HFFc6 (cell line): ENCODE results near the gene FAM24B. TPM values are rescaled to one million over a fixed set of nuclear protein-coding genes. Genes with fewer than 3 reads are reported as not detected.
"Not testable (repeated sequence)": the region's sequence is repeated elsewhere in the genome, so short reads cannot be mapped to it uniquely, and the experiment has no call there.

Source experiments
- DNase-seq: peaks from one replicate; pipeline ENCODE4 v3.0.0-alpha.2; 2018
- H3K27ac Mint-ChIP-seq: 2 replicates; pipeline ENCODE4 v1.8.0; 2020; ENCODE audit warnings: mild to moderate bottlenecking, mixed read lengths
- H3K27me3 Mint-ChIP-seq: 2 replicates; pipeline ENCODE4 v1.8.0; 2021; ENCODE audit warnings: mild to moderate bottlenecking, moderate library complexity, mixed read lengths; ENCODE audit not compliant: insufficient read depth
- H3K36me3 Mint-ChIP-seq: 2 replicates; pipeline ENCODE4 v1.8.0; 2021; ENCODE audit warnings: low read depth, mixed read lengths
- H3K4me1 Mint-ChIP-seq: 2 replicates; pipeline ENCODE4 v1.8.0; 2020; ENCODE audit warnings: low read depth, mixed read lengths
- H3K4me3 Mint-ChIP-seq: 2 replicates; pipeline ENCODE4 v1.8.0; 2020; ENCODE audit warnings: mild to moderate bottlenecking, moderate library complexity, mixed read lengths
- H3K9me3 Mint-ChIP-seq: 2 replicates; pipeline ENCODE4 v1.8.0; 2020; ENCODE audit warnings: mild to moderate bottlenecking, mixed read lengths
- CTCF ChIP-seq: fragments of 200-600 bp; sonication (generic); IDR thresholded peaks from 2 replicates; pipeline ENCODE4 v1.5.0; 2021; ENCODE audit warnings: antibody characterized with exemption, mild to moderate bottlenecking
- total RNA-seq, 6 experiments: library from RNA; stranded (reverse); fragmentation: NEBNext Ultra II Directional; extraction: Animal tissue kit (Norgen Biotek cat#: 25700); gene quantifications; 2 replicates in 1 of 6; 3 replicates in 5 of 6; pipeline ENCODE4 v1.2.3, GENCODE V29; 2021

FAM24B gene
- total RNA-seq, 6 experiments from 2014 or later, result 5.0 to 7.2 (median 6.3) TPM

DNA sequence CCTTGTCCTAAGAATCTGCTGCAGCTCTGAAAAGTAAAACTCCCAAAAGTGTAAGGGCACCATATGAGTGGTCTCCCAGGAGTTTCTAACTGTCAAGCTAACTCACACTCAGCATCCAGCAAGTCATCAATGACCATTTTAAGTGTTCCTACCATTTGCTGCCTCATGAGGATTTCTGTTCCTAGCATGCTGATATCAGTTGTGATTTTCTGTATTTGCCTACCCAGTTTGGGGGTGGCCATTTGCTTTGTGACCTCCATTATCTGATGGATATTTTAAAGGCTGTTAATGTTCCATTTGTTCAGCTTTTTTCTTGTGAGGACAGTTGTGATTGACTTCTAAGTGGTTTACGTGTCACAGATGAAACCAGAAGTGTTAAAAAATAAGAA, 2.9 kb downstream of the FAM24B start:
- peaks cover 62% of the 10 kb centered on the region for H3K4me1 Mint-ChIP-seq
- peaks cover 61% of the 10 kb centered on the region for H3K36me3 Mint-ChIP-seq
- H3K4me3 Mint-ChIP-seq, result no peak overlapping the region
- DNase-seq, result no peak
- TF ChIP-seq CTCF, result no peak
- peaks cover 6% of the 10 kb centered on the region for H3K9me3 Mint-ChIP-seq
- H3K27me3 Mint-ChIP-seq, result no peaks in the 10 kb centered on the region
- H3K27ac Mint-ChIP-seq, result no peak overlapping the region

GRCh38 chr10:122875843-122876466, 3.4 kb downstream of the FAM24B start:
- DNase-seq, result no peak
- H3K9me3 Mint-ChIP-seq, result peaks cover 6% of the 10 kb centered on the region
- no peak overlapping the region for H3K4me3 Mint-ChIP-seq
- H3K36me3 Mint-ChIP-seq, result peaks cover 62% of the 10 kb centered on the region
- H3K27ac Mint-ChIP-seq, result peak overlapping the region; percentile 57; the same call in 1 of the 2 replicates
- peaks cover 59% of the 10 kb centered on the region for H3K4me1 Mint-ChIP-seq
- no peaks in the 10 kb centered on the region for H3K27me3 Mint-ChIP-seq
- TF ChIP-seq CTCF, result no peak

- peaks cover 33% of the 10 kb centered on the region for H3K9me3 Mint-ChIP-seq
- H3K4me3 Mint-ChIP-seq, DNase-seq, H3K27me3 Mint-ChIP-seq, H3K27ac Mint-ChIP-seq: not testable (repeated sequence)
- H3K4me1 Mint-ChIP-seq, result peaks cover 30% of the 10 kb centered on the region
- H3K36me3 Mint-ChIP-seq, result peaks cover 77% of the 10 kb centered on the region
Measured at GRCh38 chr10:122871947-122872346, 7.4 kb downstream of the FAM24B start.

DNA sequence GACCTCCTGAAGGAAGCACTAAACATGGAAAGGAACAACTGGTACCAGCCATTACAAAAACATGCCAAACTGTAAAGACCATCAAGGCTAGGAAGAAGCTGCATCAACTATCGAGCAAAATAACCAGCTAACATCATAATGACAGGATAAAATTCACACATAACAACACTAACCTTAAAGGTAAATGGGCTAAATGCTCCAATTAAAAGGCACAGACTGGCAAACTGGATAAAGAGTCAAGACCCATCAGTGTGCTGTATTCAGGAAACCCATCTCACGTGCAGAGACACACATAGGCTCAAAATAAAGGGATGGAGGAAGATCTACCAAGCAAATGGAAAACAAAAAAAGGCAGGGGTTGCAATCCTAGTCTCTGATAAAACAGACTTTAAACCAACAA, 10.6 kb downstream of the FAM24B start:
- not testable (repeated sequence) for DNase-seq, H3K4me3 Mint-ChIP-seq, H3K27me3 Mint-ChIP-seq, H3K27ac Mint-ChIP-seq
- Mint-ChIP-seq H3K9me3 (peaks cover 40% of the 10 kb centered on the region), H3K4me1 (peaks cover 36% of the 10 kb centered on the region), H3K36me3 (peaks cover 58% of the 10 kb centered on the region)

DNA sequence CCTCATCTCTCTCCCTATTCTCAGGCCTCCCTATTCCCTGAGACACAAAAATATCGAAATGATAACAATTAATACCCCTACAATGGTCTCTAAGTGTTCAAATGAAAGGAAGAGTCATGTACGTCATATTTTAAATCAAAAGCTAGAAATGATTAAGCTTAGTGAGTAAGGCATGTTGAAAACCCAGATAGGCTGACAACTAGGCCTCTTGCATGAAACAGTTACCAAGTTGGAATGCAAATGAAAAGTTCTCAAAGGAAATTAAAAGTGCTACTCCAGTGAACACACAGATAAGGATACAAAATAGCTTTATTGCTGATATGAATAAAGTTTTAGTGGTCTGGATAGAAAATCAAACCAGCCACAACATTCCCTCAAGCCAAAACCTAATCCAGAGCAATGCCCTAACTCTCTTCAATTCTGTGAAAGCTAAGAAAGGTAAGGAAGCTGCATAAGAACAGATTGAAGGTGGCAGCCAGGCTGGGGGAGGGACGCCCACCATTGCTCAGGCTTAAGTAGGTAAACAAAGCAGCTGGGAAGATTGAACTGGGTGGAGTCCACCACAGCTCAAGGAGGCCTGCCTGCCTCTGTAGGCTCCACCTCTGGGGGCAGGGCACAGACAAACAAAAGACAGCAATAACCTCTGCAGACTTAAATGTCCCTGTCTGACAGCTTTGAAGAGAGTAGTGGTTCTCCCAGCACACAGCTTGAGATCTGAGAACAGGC, 12.5 kb downstream of the FAM24B start:
- peaks cover 36% of the 10 kb centered on the region for H3K9me3 Mint-ChIP-seq
- peak overlapping the region; percentile 89 for H3K27ac Mint-ChIP-seq
- H3K27me3 Mint-ChIP-seq, DNase-seq: not testable (repeated sequence)
- peak overlapping the region; percentile 19 for H3K4me3 Mint-ChIP-seq
- peaks cover 55% of the 10 kb centered on the region for H3K4me1 Mint-ChIP-seq
- peaks cover 43% of the 10 kb centered on the region for H3K36me3 Mint-ChIP-seq

DNA sequence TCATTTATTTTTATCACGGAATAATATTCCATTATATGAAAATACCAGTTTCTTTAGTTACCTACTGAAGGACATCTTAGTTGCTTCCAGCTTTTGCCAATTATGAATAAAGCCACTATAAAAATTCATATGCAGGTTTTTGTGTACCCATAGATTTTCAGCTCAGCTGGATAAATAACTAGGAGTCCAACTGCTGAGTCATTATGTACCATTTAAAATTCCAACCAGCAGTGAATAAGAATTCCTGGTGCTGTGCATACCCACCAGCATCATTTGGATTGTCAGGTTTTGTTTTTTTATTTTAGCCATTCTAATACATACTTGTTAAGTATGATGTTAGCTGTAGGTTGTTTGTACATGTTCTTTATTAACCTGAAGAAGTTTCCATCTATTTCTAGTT, 14.5 kb downstream of the FAM24B start:
- no peaks in the 10 kb centered on the region; the same call in 1 of the 2 replicates for H3K27me3 Mint-ChIP-seq
- H3K9me3 Mint-ChIP-seq, result peaks cover 30% of the 10 kb centered on the region
- peak overlapping the region; percentile 11; the same call in 1 of the 2 replicates for H3K4me3 Mint-ChIP-seq
- H3K36me3 Mint-ChIP-seq, result peaks cover 32% of the 10 kb centered on the region
- no peak for TF ChIP-seq CTCF
- peak; percentile 45 for DNase-seq
- H3K4me1 Mint-ChIP-seq, result peaks cover 75% of the 10 kb centered on the region
- peak overlapping the region; percentile 85 for H3K27ac Mint-ChIP-seq

DNA sequence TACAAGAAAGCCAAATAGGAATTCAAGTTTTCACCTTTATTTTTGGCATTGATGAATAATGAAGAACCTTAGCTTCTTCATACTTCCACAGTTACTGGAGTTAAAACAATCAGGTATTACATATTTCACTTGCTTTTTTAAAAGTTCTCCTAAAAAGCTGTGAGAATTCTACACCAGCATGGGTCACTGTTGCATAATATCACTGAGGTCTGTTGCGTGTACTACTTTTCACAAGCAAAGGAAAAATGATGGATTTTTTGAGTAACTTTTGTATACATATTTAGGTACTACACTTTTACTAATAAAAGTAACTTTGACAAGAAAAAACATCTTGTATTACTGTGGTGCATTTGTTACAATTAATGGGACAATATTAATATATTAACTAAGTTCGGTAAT, 15.2 kb downstream of the FAM24B start:
- peak overlapping the region; percentile 85 for H3K27ac Mint-ChIP-seq
- H3K4me1 Mint-ChIP-seq, result peaks cover 82% of the 10 kb centered on the region
- no peaks in the 10 kb centered on the region; the same call in 1 of the 2 replicates for H3K27me3 Mint-ChIP-seq
- peaks cover 29% of the 10 kb centered on the region for H3K36me3 Mint-ChIP-seq
- no peak for DNase-seq
- TF ChIP-seq CTCF, result no peak
- H3K4me3 Mint-ChIP-seq, result no peak overlapping the region
- H3K9me3 Mint-ChIP-seq, result peaks cover 23% of the 10 kb centered on the region
